GM21390 (cell line): ENCODE data around the gene SPEM2.
"Not testable (repeated sequence)": the region's sequence is repeated elsewhere in the genome, so short reads cannot be mapped to it uniquely, and the experiment has no call there.

Experiments
- ATAC-seq: cut with Tn5 transposase; IDR thresholded peaks from one replicate; pipeline ENCODE4 v1.9.1; 2021; ENCODE audit not compliant: unreplicated experiment

The SPEM2 gene

GRCh38 chr17:7468804-7469389, 43.5 kb downstream of the SPEM2 start:
- ATAC-seq = no peak

- ATAC-seq = not testable (repeated sequence)
These were observed 44.4 kb downstream of the SPEM2 start for GRCh38 chr17:7469843-7470242.

GRCh38 chr17:7470457-7470973, 45.1 kb downstream of the SPEM2 start:
- ATAC-seq = not testable (repeated sequence)

DNA sequence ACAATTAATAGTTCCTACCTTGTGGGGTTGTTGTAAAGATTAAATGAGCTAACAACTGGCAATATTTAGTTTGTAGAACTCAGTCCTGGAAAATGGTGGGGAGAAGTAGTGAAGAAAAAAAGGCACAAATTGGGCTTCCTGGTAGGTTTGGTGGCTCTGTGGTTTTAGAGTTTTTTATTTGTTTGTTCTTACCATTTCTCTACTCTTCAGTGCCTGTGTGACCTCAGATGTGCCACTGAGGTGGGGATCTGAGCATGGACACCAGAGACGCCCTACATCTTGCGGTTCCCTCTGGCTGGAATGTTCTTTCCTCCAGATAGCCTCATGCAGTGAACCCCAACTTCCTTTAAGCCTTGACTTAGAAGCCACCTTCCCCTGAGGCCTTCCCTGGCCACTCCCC, 46.3 kb downstream of the SPEM2 start:
- no peak for ATAC-seq

DNA sequence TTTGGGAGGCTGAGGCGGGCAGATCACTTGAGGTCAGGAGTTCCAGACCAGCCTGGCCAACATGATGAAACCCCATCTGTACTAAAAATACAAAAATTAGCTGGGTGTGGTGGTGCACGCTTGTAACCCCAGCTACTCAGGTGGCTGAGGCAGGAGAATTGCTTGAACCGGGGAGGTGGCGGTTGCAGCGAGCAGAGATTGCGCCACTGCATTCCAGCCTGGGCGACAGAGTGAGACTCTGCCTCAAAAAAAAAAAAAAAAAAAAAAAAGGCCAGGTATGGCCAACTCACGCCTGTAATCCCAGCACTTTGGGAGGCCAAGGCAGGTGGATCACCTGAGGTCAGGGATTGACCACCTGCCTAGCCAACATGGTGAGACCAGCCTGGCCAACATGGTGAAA, 49.4 kb downstream of the SPEM2 start:
- ATAC-seq = not testable (repeated sequence)

DNA sequence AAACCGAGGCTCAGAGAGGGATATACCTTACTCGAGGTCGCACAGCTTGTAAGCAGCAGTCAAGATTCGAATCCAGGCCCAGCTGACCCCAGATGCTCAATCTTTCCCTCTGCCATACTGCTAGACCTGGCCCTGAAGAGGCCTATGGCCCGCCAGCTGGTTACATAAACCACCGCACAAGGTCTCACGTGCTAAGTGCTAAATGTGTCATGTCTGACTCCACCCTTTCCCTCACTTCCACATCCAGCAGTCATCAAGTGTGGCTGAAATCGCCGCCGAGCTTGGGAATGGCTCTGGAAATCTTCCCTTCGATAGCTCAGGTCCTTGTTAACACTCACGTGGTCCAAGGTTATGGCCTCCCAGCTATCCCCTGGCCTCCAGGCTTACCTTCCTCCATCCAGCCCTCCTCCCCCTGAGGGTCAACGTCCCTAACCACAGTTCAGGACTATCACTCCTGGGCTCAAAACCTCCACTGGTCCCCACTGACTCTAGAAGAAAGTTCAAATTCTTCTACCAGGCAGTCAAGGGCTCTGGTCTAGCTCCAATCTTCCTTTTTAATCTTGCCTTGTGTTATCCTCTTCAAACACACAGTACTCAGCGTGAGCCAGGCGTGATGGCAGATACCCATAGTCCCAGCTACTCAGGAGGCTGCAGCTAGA, 50.5 kb downstream of the SPEM2 start:
- no peak for ATAC-seq

DNA sequence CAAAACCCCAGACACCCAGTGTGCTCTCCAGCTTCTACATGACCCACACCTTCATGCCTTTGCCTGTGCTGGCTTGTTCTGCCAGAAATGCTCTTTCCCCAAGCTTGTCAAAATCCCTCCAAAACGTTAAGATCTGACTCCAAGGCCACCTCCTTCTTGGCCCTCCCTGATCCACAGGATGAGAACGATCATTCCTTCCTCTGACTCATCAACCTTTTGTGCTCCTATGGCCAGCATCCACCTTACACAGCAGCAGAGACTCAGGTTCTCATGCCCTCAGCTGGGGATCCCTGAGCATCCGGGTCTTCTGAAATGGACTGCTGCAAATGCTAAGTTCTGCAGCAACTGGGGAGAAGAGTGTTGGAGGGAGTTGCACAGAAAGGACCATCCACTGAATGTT, 51.1 kb downstream of the SPEM2 start:
- no peak for ATAC-seq

GRCh38 chr17:7476951-7477350, 51.5 kb downstream of the SPEM2 start:
- no peak for ATAC-seq
